ENCODE results near the gene BBS5.

The BBS5 gene

DNA sequence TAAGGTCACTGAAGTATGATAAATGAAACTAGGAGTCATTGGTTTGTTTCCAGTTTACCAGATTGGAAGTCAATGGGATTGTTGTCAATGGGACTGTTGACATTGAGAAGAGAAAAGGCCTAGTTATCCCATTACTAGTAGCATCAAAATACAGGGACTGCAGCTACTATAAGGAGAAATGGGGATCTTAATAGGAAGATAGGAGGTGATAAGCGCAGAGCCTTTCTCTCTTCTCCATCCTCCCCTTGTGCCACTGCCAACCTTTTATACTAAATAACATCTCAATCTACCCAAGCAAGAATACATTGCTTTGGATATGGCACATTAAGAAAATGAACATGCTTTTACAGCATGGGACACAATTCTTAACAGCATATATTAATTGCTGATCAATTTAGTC lies 10.5 kb upstream of the BBS5 start:
- TF ChIP-seq, protein P1, sequence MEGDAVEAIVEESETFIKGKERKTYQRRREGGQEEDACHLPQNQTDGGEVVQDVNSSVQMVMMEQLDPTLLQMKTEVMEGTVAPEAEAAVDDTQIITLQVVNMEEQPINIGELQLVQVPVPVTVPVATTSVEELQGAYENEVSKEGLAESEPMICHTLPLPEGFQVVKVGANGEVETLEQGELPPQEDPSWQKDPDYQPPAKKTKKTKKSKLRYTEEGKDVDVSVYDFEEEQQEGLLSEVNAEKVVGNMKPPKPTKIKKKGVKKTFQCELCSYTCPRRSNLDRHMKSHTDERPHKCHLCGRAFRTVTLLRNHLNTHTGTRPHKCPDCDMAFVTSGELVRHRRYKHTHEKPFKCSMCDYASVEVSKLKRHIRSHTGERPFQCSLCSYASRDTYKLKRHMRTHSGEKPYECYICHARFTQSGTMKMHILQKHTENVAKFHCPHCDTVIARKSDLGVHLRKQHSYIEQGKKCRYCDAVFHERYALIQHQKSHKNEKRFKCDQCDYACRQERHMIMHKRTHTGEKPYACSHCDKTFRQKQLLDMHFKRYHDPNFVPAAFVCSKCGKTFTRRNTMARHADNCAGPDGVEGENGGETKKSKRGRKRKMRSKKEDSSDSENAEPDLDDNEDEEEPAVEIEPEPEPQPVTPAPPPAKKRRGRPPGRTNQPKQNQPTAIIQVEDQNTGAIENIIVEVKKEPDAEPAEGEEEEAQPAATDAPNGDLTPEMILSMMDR (IDR thresholded peaks at IDR 0.05; ENCODE audit: low read depth, low read length, missing control alignments): no peak
- H3K4me3 ChIP-seq (replicated peaks; ENCODE audit: low read depth, low read length): no peak overlapping the region
- DNase-seq (ENCODE audit: extremely low read depth, low read depth): no peak

DNA sequence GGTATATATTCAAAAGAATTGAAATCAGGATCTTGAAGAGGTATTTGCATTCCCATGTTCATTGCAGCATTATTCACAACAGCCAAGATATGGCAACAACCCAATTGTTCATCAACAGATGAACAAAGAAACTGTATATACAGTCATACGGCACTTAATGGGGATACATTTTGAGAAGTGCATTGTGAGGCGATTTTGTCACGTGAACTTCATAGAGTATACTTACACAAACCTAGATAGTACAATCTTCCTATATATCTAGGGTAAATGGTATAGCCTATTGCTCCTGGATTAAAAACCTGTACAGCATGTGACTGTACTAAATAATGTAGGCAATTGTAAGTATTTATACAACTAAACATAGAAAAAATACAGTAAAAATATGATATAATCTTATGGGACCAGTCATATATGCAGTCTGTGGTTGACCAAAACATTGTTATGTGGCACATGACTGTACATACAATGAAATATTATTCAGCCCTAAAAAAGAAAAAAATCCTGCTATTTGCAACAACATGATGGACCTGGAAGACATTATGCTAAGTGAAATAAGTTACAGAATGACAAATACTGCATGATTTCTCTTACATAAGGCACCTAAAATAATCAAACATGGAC lies 9.2 kb upstream of the BBS5 start:
- no peak for DNase-seq (ENCODE audit: extremely low read depth, low read depth)
- TF ChIP-seq, protein P1 (IDR thresholded peaks at IDR 0.05; ENCODE audit: low read depth, low read length, missing control alignments): no peak

GRCh38 chr2:169472249-169472648 lies 7.0 kb upstream of the BBS5 start:
- H3K4me3 ChIP-seq (replicated peaks; ENCODE audit: low read depth, low read length): no peak overlapping the region
- TF ChIP-seq, protein P1 (IDR thresholded peaks at IDR 0.05; ENCODE audit: low read depth, low read length, missing control alignments): no peak
- DNase-seq (ENCODE audit: extremely low read depth, low read depth): no peak

More for the DNA sequence above, 9.2 kb upstream of the BBS5 start:
- no peak overlapping the region for H3K4me3 ChIP-seq (replicated peaks; ENCODE audit: low read depth, low read length)

- TF ChIP-seq, protein P1 (IDR thresholded peaks at IDR 0.05; ENCODE audit: low read depth, low read length, missing control alignments): no peak
- no peak for DNase-seq (ENCODE audit: extremely low read depth, low read depth)
- H3K4me3 ChIP-seq (replicated peaks; ENCODE audit: low read depth, low read length): no peak overlapping the region
Measured at GRCh38 chr2:169476459-169476858, 2.8 kb upstream of the BBS5 start.

DNA sequence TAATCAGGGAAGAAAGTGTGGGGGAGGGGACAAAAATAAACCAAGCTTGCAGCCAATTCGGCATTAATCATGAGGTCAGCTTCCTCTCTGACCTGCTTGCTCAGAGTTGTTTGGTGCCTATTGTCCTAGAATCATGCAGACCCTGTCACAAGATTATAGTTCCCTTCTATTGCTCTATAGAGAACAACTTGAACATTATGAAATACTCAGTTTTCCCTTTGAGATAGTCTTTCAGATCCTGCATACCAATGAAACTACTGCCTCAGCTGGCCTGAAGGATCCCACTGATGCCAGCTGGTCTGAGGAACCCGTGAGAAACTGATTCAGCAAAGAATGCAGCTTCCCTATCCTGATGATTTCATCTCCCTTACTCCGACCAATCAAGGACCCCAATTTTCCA lies 955 bp upstream of the BBS5 start:
- DNase-seq (ENCODE audit: extremely low read depth, low read depth): no peak
- no peak overlapping the region for H3K4me3 ChIP-seq (replicated peaks; ENCODE audit: low read depth, low read length)
- TF ChIP-seq, protein P1 (IDR thresholded peaks at IDR 0.05; ENCODE audit: low read depth, low read length, missing control alignments): no peak

DNA sequence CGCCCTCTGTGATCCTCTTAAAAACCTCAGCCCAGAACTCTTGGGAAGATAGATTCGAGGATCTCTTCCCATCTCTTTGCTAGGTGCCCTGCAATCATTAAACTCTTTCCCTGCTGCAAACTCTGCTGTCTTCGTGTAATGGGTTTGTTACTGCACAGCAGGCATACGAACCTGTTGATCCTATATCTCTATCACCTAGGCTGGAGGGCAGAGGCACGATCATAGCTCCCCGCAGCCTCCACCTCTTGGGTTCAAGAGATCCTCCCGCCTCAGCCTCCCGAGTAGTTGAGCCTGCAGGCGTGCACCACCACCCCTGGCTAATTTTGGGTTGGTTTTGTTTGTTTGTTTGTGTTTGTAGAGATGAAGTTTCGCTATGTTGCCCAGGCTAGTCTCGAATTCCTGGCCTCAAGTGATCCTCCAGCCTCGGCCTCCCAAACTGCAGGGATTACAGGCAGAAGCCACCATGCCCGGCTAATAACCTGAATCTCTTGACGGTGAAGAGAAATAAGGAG lies 493 bp upstream of the BBS5 start:
- TF ChIP-seq, protein P1 (IDR thresholded peaks at IDR 0.05; ENCODE audit: low read depth, low read length, missing control alignments): no peak
- H3K4me3 ChIP-seq (replicated peaks; ENCODE audit: low read depth, low read length): peak overlapping the region; percentile 76
- no peak for DNase-seq (ENCODE audit: extremely low read depth, low read depth)

- DNase-seq (ENCODE audit: extremely low read depth, low read depth): no peak
- peak overlapping the region; percentile 76 for H3K4me3 ChIP-seq (replicated peaks; ENCODE audit: low read depth, low read length)
- TF ChIP-seq, protein P1 (IDR thresholded peaks at IDR 0.05; ENCODE audit: low read depth, low read length, missing control alignments): no peak
Measured at GRCh38 chr2:169480079-169480465, 778 bp downstream of the BBS5 start.

Data from HFF-Myc (cell line).